Measurements from ENCODE around the gene RCOR1.

DNA sequence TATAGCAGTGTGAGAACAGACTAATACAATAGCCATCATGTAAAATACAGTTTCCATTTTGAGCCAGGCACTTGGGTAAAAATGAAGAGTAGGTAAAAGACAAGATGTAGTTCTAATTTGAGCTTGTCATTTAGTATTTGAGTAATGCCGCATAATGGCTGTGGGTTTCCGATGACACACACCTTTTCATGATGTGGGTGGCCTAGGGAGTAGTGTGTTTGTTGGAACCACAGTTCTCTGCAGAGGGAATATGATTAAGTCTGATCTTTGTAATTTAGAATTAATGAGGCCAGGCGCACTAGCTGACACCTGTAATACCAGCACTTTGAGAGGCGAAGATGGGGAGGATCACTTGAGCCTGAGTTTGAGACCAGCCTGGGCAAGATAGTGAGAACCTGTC is 61.8 kb downstream of the RCOR1 start:
- TF ChIP-seq, protein P1, sequence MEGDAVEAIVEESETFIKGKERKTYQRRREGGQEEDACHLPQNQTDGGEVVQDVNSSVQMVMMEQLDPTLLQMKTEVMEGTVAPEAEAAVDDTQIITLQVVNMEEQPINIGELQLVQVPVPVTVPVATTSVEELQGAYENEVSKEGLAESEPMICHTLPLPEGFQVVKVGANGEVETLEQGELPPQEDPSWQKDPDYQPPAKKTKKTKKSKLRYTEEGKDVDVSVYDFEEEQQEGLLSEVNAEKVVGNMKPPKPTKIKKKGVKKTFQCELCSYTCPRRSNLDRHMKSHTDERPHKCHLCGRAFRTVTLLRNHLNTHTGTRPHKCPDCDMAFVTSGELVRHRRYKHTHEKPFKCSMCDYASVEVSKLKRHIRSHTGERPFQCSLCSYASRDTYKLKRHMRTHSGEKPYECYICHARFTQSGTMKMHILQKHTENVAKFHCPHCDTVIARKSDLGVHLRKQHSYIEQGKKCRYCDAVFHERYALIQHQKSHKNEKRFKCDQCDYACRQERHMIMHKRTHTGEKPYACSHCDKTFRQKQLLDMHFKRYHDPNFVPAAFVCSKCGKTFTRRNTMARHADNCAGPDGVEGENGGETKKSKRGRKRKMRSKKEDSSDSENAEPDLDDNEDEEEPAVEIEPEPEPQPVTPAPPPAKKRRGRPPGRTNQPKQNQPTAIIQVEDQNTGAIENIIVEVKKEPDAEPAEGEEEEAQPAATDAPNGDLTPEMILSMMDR (conservative IDR thresholded peaks at IDR 0.05 in 1 of 2, IDR thresholded peaks at IDR 0.05 in 1 of 2; ENCODE audit: extremely low read depth in 1 of 2, insufficient read depth in 1 of 2, low read depth in 1 of 2, low read length in 2 of 2), result no peak
- TF ChIP-seq EZH2 (IDR thresholded peaks at IDR 0.05; ENCODE audit: borderline replicate concordance, low read length), result no peak
